Mucosa of gallbladder (tissue), 1 donor: ENCODE results near the gene PACSIN2. TPM values are rescaled to one million over a fixed set of nuclear protein-coding genes. Genes with fewer than 3 reads are reported as not detected.
"Not testable (repeated sequence)": the region's sequence is repeated elsewhere in the genome, so short reads cannot be mapped to it uniquely, and the experiment has no call there.

ENCODE experiments used
- DNase-seq: peaks from one replicate; pipeline ENCODE4 v3.0.0-alpha.2; 2020; ENCODE audit warnings: low spot score
- total RNA-seq: library from RNA; stranded (reverse); gene quantifications from one replicate; pipeline ENCODE4 v1.2.1, GENCODE V29; 2021
- donor health status: DM: no; HTN: no; CAD: no.

The PACSIN2 gene
- total RNA-seq, 1 donor from 2014 or later = 182 TPM

DNA sequence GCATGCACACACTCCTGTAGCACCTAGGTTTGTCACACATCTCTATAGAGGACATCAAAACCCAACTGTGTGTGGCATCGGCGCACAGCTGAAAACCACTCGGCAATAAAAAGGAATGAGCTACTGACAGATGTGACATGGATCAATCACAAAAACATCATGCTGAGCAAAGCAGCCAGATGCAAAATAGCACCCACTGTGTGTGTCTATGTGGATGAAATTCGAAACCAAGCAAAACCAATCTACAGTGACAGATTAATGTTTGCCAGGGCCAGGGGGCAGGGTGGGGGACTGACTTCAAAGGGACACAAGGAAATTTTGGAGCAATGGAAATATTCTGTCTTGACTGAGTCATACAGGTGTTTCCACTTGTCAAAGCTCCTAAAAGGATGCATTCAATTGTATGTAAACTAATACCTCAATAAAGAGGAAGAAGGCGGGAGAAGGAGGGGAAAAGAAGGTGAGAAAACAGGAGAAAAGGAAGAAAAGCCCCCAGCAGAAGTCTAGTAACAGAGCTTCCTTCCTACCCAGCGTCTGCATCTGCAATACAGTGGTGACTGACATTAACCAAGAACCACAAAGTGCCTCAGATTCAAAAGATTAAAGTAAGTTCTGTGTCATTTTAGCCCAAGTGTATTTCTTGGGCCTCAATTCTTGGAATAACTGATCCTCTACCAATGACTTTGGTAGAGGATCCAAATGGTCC, 49.8 kb downstream of the PACSIN2 start:
- DNase-seq = no peak

DNA sequence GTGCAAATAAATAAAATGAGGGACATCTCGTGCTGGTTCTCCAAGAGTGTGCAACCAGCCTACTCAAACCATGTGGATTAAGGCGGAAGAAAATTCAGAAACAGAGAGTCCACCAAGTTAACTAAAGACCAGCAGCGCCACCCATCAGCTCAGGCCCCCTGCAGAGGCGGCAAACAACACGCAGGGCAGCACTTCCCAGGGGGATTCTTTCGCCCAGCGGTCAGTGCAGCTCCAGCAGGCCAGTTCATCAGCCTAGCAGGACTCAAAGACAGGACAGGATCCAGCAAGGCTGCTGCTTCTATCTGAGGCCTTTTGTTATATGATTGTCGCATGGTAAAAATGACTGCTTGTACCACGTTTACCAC, 51.7 kb downstream of the PACSIN2 start:
- DNase-seq = no peak

DNA sequence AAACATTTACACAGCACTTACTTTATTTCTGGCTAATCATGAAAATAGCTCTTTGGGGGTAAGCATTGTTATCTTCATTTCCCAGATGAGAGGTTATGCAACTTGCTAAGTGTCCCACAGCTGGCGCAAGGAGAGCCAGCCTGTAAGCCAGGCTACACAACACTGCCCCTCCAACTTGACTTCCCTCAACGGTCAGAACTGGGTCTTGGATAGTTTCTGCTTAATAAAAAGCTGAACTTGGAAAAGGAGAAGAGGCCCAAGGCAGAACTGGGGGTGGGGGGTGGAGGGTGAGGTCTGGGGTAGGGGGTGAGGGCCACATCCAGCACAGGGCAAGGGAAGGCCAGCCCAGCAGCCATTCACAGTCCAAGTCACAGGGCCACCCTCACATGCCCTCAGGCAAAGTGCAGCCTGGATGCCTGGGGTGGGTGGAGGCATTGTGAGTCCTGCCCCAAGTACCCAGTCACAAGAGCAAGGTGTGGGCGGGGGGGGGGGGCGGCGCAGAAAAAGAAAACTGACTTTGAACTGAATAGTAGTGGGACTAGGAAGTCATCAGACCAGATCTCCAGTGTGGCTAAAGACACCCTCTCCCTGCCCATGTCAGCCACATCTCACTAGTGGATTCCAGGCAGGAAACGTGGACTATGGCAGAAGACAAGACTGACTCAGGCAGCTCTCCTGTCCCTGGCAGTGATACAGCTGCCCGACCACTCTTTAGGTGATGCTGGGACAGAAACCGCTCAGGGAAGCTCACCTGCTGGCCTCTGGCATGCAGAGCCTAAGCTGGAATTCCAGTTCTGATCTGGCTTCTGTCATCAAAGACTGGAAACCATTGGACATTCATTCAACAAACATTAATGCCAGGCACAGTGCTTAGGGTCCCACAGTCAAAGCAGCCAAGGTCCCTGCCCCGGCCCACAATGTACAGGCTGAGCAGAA, 52.4 kb downstream of the PACSIN2 start:
- DNase-seq = peak; percentile 64

DNA sequence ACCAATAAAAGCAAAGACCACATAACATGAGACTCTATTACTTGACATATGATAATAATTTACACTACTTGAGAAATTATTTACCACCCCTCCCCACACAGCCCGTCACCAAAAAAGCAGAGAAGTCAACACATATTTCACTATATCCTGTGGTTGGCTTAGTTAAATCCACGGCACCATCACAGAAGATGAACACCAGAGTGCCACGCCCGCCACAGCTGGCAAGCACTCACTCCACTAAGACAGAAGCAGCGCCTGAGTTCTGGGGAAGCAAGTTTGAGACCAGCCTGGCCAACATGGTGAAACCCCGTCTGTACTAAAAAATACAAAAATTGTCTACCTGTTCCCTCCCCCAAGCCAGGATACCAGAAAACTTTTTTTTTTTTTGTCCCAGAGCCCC, 53.1 kb downstream of the PACSIN2 start:
- no peak for DNase-seq

DNA sequence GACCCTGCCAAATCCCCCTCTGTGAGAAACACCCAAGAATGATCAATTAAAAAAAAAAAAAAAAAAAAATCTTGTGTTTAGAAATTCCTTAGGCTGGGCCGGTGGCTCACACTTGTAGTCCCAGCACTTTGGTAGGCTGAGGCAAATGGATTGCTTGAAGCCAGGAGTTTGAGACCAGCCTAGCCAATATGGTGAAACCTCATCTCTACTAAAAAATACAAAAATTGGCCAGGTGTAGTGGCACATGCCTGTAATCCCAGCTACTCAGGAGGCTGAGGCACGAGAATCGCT, 53.6 kb downstream of the PACSIN2 start:
- DNase-seq = not testable (repeated sequence)

DNA sequence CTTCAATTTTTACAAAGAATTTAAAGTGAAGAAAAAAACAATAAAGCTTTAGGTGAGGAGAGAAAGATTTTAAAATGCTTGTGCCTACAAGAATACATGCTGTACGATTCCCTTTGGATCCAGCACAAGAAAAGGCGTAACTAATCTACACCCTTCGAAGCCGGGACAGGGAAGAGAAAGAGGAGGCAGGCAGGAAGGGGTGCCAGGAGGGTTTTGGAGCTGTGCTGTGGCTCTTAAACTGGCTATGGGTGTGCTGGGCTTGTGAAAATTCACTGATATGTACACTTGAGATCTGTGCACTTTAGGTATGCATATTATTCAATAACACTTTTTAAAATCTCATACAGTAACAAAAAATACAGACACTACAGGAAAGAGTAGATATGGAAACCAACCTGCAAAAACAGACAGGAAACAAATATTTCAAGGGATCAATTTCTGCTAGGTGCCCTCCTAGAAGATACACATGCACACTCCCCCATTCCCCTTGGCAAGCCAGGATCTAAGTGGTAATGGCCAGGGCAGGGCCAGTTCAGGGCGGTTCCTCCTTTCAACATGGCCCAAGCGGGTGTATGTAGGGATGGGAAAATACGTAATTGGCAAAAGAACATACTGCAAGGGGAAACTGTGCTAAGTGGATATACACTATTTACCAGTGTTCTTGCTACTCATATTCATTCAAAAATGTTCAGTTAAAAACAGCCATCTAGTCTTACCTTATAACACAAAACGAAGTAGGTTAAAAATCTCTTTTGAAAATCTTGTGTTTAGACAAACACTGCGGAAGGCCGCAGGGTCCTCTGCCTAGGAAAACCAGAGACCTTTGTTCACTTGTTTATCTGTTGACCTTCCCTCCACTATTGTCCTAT, 54.2 kb downstream of the PACSIN2 start:
- DNase-seq = no peak

DNA sequence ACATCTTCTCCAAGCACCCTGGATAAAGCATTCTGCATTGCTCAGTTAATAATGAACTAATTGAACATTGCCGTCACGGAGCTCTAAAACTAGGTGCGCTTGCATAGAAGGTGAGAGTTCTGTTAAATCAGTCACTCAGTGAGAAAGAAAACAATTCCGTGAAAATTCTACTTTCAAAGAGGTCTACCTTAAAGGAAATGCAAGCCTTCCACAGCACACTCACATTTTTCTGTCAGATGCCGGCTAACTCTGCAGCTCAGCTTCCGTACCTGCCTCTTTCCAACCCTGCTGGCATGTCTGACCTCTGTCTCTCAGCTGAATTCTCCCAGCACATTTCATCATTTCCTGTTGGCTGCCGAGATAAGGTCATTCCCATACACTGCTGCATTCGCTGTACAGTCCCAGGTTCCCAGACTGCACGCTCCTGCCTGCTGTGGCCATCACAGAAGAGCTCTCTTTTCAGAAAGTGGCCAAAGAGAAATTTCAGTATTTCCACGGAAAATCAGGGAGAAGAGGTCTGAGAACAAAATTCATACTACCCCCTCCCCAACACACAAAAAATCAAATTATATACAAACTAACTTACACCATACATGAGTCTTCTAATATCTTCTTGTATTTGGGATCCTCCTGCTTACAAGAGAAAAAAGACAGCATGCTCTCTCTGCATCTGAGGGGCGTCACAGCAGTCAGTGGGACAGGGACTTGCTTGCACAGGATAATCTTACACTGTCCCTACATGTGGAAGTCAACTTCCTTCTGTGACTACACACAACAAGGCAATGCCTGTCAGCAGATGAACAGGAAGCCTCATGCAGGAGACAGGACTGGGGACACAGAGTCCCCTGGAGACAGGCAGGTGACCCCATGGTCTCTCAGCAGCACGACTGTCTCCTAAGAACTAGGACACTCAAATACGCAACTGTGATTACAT, 55.1 kb downstream of the PACSIN2 start:
- DNase-seq = peak; percentile 81

DNA sequence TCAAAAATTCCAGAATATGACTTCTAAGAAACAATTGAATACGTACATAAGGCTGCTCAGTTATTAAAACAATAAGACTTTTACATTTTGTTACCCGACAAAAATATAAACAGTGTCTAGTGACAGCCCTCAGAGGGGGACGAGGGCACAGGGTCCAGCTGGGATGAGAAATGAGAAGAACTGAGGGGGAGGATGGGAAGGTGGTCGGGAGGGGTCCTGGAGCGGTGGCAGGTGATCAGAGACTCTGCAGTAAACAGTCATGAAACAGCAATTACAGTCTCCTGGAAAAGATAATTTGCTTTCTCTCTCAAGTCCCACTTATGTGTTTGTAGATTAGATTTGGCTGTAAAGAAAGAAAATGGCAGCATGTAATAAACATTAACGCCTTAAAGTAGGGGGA, 56.0 kb downstream of the PACSIN2 start:
- DNase-seq = no peak

DNA sequence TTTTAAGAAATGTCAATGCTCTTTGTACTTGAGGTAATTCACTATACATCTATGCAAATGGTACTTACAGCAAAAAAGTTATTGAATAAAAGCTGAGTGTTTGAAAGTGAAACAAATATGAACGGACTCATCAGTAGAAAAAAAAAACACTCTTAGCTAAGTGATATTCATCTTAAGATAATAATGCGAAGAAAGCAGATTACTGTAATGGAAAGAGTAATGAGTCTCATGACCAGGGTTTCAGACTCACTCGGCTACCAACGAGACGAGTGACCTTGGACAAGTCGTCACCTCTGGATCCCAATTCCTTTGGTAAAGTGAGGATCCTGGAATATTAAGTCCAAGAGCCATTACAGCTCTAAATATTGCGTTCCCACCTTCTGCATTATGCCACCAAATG, 57.0 kb downstream of the PACSIN2 start:
- DNase-seq = no peak

DNA sequence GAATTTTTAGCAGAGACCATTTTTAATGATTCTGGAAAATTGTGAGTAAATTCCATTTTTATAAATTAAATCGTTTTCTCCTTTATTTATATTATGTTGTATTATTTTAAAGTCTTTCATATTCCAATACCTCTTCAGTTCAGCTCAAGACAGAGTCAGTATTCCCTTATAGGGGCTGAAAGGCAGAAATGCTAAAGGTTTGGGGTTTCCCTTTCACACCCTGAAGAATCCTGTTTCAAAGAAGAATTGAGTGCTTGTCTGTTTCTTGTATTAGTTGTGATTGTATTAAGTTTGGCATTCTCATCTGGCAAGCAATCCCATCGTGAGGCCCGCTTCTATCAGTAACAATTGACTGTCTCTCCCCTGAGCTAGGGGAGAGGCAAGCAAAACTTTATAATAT, 57.4 kb downstream of the PACSIN2 start:
- DNase-seq = no peak

DNA sequence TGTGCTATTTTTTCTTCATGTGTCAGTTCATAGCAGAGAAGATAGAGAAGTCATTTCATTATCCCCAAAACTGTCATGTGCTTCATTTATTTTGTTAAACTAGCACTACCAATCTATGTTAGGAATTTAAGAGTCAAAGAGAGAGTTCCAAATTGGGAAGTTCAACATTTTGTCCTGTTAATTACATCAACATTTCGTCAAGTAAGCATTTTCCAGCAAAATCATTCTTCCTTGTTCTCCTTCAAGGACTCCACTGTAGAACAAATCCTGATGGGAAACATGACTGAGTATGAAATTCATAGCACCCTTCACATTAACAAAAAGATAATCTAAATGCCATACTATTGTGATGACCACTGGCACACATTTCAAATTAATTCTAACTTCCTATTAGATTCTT, 59.1 kb downstream of the PACSIN2 start:
- no peak for DNase-seq

DNA sequence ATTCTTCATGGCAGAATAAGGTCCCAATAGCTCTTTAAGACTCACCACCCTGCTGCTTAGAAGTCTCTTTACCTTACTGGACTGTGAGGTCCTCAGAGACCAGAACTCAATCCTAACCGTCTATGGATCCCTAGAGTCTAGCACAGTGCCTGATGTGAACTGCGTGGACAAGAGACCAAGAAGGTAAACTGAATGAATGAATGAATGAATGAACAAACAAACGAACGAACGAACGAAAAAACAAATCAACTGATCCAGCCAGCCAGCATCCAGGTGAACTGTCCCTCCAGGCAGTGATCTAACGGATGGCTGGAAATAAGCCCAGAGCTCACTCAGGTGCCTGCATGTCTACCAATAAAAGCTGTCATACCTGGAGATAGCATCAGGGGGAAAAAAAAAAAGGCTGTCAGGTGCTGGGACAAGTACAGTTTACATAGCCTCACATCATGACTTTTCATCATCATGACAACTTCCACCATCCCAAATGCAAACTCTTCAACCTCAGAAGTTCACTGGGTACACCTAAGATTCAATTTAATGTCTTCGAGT, 59.8 kb downstream of the PACSIN2 start:
- DNase-seq = no peak

DNA sequence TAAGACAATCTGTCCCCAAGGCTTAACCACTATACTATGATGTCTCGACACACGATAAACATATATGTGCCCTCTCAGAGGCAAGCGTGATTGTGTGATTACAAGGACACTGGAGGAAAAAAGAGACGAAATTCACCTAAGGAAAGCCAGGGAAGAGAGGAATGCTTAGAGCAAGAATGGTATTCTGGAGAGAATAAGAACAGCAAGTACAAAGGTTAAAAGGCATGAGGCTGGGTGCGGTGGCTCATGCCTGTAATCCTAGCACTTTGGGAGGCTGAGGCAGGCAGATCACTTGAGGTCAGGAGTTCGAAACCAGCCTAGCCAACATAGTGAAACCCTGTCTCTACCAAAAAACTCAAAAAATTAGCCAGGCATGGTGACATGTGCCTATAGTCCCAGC, 61.2 kb downstream of the PACSIN2 start:
- not testable (repeated sequence) for DNase-seq

DNA sequence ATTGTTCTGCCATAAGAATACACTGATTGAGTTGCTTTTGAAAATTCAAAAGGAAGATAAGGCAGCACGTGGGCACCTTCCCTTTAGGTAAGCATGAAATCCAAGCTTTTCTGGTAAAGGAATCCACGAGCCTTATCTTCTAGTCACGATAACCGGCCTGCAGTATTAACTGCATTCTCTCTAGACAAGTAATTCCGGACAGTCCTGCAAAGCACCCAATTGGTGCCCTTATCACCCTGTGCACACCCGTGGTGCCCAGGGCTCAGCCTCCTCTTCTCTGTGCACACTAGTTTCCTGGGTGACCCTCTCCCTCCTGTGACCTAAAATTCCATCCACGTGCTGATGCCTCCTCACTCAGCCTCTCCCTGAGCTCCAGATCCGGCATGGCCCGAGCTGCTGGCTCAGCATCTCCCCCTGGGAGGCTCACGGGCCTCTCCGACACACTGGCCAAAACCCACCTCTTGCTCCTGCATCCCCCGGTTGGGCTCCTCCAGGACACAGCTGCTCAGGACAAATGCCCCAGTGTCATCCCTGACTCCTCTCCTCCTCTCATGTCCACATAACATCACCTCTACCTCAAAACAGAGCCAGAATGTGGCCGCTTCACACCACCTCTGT, 63.7 kb downstream of the PACSIN2 start:
- DNase-seq = no peak

DNA sequence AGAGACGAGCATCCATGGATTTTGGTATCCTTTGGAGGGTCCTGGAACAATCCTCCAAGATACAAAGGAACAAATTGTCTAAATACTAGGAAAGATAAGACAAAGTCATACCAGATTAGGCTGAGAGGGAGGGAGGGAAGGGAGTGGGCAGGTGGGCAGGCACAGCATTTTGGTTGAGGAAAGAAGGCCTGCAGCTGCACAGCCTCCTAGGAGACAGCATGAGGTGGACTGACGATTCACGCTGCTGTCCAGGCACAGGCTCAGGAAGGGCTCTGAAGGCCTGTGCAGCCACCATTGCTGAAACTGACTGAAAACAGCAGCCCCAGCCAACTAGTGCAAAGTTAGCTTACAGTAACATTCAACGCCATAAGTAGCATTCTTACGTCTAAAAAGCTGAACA, 64.7 kb downstream of the PACSIN2 start:
- DNase-seq = no peak

DNA sequence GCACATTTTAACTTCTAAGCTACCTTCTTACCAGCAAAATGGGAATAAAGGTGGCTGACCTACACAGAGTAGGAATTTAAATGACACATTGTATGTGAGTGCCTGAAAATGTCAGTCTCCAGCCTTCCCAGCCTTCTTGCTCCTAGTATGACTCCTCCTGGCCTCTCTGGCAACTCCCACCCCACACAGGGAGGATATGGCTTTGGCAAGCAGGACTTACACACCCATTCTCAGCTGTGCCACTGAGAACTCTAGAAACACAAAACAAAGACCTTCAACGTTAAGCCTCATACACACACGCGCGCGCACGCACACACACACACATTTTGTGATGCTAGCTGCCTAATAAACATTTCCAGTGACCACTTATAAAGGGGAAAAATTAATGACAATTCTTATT, 65.8 kb downstream of the PACSIN2 start:
- no peak for DNase-seq

DNA sequence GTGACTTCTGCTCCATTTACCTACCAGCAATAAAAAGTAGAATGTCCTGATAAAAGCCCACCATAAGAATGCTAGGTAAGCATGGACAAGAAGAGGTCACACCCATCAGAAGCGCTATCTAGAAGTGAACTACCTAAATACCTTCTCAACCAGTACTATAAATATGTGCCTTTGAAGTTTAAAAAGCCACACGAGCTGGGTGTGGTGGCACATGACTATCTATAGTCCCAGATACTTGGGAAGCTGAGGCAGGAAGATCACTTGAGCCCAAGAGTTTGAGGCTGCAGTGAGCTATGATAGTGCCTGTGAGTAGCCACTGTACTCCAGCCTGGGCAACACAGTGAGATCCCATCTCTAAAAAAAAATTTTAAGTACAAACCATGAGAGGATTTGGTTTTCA, 66.7 kb downstream of the PACSIN2 start:
- no peak for DNase-seq

DNA sequence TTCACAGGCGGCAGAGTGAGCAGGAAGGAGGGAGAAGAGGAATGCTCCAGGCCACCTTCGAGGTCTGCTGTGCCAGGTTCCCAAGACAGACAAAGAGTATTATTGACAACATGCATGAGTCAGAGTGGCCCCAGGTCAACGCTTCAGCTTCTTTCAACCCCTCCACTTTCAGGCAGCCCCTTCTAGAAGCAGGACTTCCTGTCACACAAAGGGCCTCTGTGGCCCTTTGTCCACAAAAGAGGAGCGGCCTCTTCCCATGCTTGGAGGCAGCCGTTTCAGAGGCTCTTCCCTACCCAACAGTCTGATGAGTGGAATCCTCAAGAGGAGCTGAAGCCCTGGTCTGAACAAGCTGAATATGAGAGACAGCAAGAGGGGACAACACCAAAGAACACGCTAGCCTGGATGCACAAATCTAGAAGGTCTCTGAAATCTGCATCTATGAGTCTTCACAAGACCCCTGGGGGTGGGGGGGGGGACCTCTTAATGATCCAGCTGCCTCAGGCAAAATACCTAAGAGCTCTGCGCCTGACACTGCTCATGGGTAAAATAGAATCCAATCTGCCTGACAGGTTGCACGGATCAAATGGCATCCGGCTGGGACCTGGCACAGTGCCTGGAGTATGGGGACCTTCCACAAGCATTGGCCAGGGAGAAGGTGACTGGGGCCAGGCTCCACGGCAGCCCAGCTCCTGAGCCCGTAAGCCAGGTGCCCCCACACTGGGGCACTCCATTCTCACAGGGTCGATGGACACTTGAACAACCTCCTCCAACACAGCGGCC, 67.5 kb downstream of the PACSIN2 start:
- peak; percentile 84 for DNase-seq

DNA sequence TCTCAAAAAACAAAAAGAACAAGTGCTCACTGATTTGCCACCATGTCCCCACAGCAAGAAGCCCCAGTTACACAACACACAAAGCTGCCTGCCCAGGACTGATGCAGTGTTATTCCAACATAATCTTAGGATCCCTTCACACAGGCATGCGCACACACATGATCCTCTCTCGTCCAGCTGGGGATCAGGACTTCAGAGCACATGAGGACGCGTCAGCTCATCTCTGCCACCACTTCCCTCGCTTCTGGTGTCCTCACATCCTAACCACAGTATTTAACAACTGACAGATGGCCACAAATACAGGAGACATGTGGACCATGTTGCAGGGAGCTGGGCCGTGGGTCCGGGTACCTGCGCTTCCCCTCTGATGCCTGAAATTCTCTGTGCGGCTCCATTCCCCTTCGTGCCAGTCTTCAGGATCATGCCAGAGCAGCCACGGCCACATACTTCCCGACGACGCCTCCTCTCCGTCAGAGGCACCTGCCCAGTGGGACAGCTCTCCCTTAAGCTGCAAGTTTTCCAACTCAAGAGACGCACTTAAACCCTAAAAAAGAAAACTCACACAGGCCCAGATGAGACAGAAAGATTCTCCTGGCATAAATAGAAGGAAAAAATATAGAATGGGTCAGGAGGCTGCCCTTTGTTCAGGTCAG, 68.3 kb downstream of the PACSIN2 start:
- DNase-seq = no peak
